PFSK-1 (cell line): ENCODE data around the gene KRTAP4-3.

ENCODE experiments used
- FOXP2 ChIP-seq: optimal IDR thresholded peaks from 2 replicates; pipeline ENCODE3; 2011; ENCODE audit warnings: borderline replicate concordance, control low read depth, inconsistent platforms; ENCODE audit not compliant: insufficient read depth; ENCODE audit errors: extremely low read length, extremely low read depth
- POLR2AphosphoS5 ChIP-seq: IDR thresholded peaks from 2 replicates; pipeline ENCODE4 v1.6.1; 2012; ENCODE audit warnings: low read depth, mild to moderate bottlenecking, control low read depth, low read length, moderate library complexity
- SIN3A ChIP-seq: IDR thresholded peaks from 2 replicates; pipeline ENCODE4 v1.6.1; 2012; ENCODE audit warnings: mild to moderate bottlenecking, low read length, moderate library complexity, borderline replicate concordance; ENCODE audit not compliant: insufficient read depth
- TAF1 ChIP-seq: IDR thresholded peaks from 2 replicates; pipeline ENCODE4 v1.6.1; 2012; ENCODE audit warnings: low read length, control low read depth, borderline replicate concordance; ENCODE audit not compliant: insufficient read depth
- TF ChIP-seq, protein P1 (sequence below), 2 experiments: IDR thresholded peaks; 2 replicates each; pipeline versions ENCODE4 v1.6.1 to v1.8.0; 2011 to 2012; ENCODE audit warnings: low read depth in 2 of 2, low read length in 2 of 2, control low read depth in 1 of 2, inconsistent platforms in 1 of 2, mild to moderate bottlenecking in 1 of 2, moderate library complexity in 1 of 2; ENCODE audit not compliant: insufficient read depth in 1 of 2

KRTAP4-3 gene

GRCh38 chr17:41185001-41185400 lies 17.0 kb upstream of the KRTAP4-3 start:
- TF ChIP-seq TAF1 (no peak), FOXP2 (no peak), SIN3A (no peak), POLR2AphosphoS5 (no peak)
- TF ChIP-seq, protein P1, sequence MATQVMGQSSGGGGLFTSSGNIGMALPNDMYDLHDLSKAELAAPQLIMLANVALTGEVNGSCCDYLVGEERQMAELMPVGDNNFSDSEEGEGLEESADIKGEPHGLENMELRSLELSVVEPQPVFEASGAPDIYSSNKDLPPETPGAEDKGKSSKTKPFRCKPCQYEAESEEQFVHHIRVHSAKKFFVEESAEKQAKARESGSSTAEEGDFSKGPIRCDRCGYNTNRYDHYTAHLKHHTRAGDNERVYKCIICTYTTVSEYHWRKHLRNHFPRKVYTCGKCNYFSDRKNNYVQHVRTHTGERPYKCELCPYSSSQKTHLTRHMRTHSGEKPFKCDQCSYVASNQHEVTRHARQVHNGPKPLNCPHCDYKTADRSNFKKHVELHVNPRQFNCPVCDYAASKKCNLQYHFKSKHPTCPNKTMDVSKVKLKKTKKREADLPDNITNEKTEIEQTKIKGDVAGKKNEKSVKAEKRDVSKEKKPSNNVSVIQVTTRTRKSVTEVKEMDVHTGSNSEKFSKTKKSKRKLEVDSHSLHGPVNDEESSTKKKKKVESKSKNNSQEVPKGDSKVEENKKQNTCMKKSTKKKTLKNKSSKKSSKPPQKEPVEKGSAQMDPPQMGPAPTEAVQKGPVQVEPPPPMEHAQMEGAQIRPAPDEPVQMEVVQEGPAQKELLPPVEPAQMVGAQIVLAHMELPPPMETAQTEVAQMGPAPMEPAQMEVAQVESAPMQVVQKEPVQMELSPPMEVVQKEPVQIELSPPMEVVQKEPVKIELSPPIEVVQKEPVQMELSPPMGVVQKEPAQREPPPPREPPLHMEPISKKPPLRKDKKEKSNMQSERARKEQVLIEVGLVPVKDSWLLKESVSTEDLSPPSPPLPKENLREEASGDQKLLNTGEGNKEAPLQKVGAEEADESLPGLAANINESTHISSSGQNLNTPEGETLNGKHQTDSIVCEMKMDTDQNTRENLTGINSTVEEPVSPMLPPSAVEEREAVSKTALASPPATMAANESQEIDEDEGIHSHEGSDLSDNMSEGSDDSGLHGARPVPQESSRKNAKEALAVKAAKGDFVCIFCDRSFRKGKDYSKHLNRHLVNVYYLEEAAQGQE (IDR thresholded peaks at IDR 0.05; ENCODE audit: insufficient read depth in 1 of 2, low read depth in 2 of 2, low read length in 2 of 2), result no peak

- TF ChIP-seq, protein P1 (IDR thresholded peaks at IDR 0.05; ENCODE audit: insufficient read depth in 1 of 2, low read depth in 2 of 2, low read length in 2 of 2), result no peak
- no peak for TF ChIP-seq POLR2AphosphoS5
- no peak for TF ChIP-seq SIN3A
- no peak for TF ChIP-seq FOXP2
- no peak for TF ChIP-seq TAF1
These were observed 16.5 kb upstream of the KRTAP4-3 start, which contains the start of gene KRTAP4-1 for GRCh38 chr17:41184480-41184961. KRTAP4-1 (minus strand) TSS chr17:41184911; CDS start chr17:41184854, 57 bp downstream.

DNA sequence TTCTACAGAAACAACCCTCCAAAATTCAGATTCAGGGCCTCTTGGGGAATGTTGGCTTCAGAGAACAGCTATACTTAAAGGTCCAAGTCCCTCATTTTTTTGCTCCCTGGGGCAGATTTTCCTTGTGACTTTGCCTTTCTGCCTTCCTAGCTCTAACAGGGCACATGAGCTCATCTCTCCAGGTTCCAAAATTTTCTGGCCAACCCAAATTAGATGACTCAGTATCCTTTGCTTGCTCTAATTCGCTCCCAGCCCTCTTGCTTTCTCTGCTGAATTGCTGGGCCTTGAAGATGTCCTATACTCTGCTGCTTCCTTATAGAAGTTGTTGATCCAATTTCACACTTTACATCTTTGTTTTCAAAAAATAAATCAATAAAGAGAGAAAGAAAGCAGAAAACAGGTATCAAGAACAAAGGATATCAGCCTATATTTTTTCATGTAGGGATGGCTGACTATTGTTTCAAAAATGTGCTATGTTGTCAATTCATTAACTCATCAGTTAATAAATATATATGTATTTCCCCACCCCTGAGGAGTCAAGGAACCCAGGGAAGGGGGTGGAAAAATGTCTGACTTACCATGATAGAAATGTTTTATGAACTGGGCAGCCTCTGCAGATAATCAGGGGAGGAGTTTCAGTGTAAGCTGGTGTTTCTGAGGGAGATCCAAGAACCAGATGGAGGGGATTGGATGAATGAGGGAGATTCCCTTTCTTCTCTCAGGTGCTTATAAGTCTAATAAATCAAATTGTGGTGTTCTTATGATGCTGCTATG lies 11.0 kb upstream of the KRTAP4-3 start:
- TF ChIP-seq, protein P1 (IDR thresholded peaks at IDR 0.05; ENCODE audit: insufficient read depth in 1 of 2, low read depth in 2 of 2, low read length in 2 of 2), result no peak
- TF ChIP-seq SIN3A, result no peak
- no peak for TF ChIP-seq TAF1
- TF ChIP-seq POLR2AphosphoS5, result no peak
- no peak for TF ChIP-seq FOXP2

DNA sequence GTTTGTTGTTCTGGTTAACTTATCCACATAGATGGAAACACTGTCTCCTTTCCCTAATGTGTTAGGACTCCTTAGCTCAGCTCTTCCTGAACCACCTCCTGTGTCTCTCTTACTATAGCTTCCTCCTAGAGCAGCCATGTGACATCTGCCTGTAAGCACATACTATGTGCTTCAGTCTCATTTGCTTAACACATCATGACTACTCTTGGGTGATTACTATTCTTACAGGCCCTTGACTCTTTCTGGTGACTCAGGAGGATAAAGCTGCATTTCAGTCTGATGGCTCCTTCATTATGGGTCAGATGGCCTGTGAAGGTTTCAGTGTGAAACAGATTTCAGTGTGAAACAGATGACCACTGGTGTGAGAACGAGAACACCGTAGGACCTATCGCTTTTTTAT lies 10.3 kb upstream of the KRTAP4-3 start:
- TF ChIP-seq SIN3A (no peak), TAF1 (no peak), POLR2AphosphoS5 (no peak), FOXP2 (no peak)
- TF ChIP-seq, protein P1 (IDR thresholded peaks at IDR 0.05; ENCODE audit: insufficient read depth in 1 of 2, low read depth in 2 of 2, low read length in 2 of 2), result no peak
